HepG2 (cell line): ENCODE measurements around the gene CDKL2. TPM values are rescaled to one million over a fixed set of nuclear protein-coding genes. Genes with fewer than 3 reads are reported as not detected.

Experiments used
- ATAC-seq: fragments of 200-7000 bp; cut with Tn5 transposase; 3 replicates; pipeline ENCODE4 v1.9.1; 2020; ENCODE audit warnings: mild to moderate bottlenecking, moderate library complexity
- BruUV-seq: library from RNA; stranded (reverse); fragments of 400-500 nt; replicated peaks from 2 replicates; lab custom pipeline; 2021; lab: Mats Ljungman, UMichigan
- CTCF ChIA-PET: fragments of 300-600 bp; formaldehyde crosslinking; extraction: SDS; loops from one replicate; lab custom pipeline; 2021; ENCODE audit warnings: low total read pairs, inconsistent platforms, low intra/inter-chr PET ratio; lab: Yijun Ruan, JAX
- POLR2A ChIA-PET: fragments of 350-600 bp; sonication (Branson Sonifier 250); formaldehyde crosslinking; loops from one replicate; lab custom pipeline; 2020; ENCODE audit warnings: antibody characterized with exemption, inconsistent platforms; lab: Yijun Ruan, JAX
- DNase-seq: peaks from one replicate; pipeline ENCODE4 v3.0.0-alpha.2; 2015; ENCODE audit warnings: low spot score
- FAIRE-seq: peaks from 3 replicates; lab custom pipeline; 2011; peaks lifted over from hg19 to GRCh38; lab: Jason Lieb, UNC
- H2AFZ ChIP-seq: one replicate; pipeline ENCODE4 v1.6.1; 2011; ENCODE audit warnings: low read length, inconsistent platforms
- H3K27ac ChIP-seq: fragments of 300-600 bp; 3 replicates; pipeline ENCODE4 v1.8.0; 2011; ENCODE audit warnings: mixed run types, mild to moderate bottlenecking, mixed read lengths, low read length, inconsistent platforms; ENCODE audit not compliant: insufficient read depth; ENCODE audit errors: extremely low read length
- H3K27me3 ChIP-seq, 2 experiments: fragments of 200-600 bp in 1 of 2; 2 replicates in 1 of 2; 3 replicates in 1 of 2; pipeline versions ENCODE4 v1.6.0 to v1.8.0; 2011; ENCODE audit warnings: low read length in 2 of 2, mild to moderate bottlenecking in 2 of 2, moderate library complexity in 2 of 2, inconsistent platforms in 1 of 2; ENCODE audit not compliant: insufficient read depth in 2 of 2, control insufficient read depth in 1 of 2
- H3K36me3 ChIP-seq, 2 experiments: fragments of 200-600 bp in 1 of 2; replicated peaks in 1 of 2; 2 replicates in 1 of 2; 3 replicates in 1 of 2; pipeline versions ENCODE4 v1.5.1 to v1.8.0; 2011; ENCODE audit warnings: low read length in 2 of 2, inconsistent platforms in 1 of 2; ENCODE audit not compliant: insufficient read depth in 2 of 2, control insufficient read depth in 1 of 2
- H3K4me1 ChIP-seq: 2 replicates; pipeline ENCODE4 v1.5.1; 2012; ENCODE audit warnings: low read length, inconsistent platforms; ENCODE audit not compliant: insufficient read depth
- H3K4me2 ChIP-seq: 2 replicates; pipeline ENCODE4 v1.6.0; 2011; ENCODE audit warnings: low read depth, low read length, inconsistent platforms
- H3K4me3 ChIP-seq, 3 experiments: fragments of 200-600 bp in 1 of 3; sonication (generic), shearing (Covaris generic) in 1 of 3; replicated peaks in 1 of 3; 2 replicates each; pipeline ENCODE4 v1.5.1; 2011 to 2016; ENCODE audit warnings: low read length in 3 of 3, inconsistent platforms in 2 of 3, low read depth in 2 of 3, mild to moderate bottlenecking in 2 of 3, control low read depth in 1 of 3, mixed read lengths in 1 of 3; ENCODE audit not compliant: insufficient read depth in 1 of 3
- H3K79me2 ChIP-seq: one replicate; pipeline ENCODE4 v1.6.1; 2011; ENCODE audit warnings: low read length, inconsistent platforms; ENCODE audit not compliant: insufficient read depth
- H3K9ac ChIP-seq: 2 replicates; pipeline ENCODE4 v1.6.0; 2011; ENCODE audit warnings: mild to moderate bottlenecking, low read depth, low read length, inconsistent platforms; ENCODE audit not compliant: insufficient read depth
- H3K9me3 ChIP-seq: 2 replicates; pipeline ENCODE4 v1.5.1; 2012; ENCODE audit warnings: mild to moderate bottlenecking, low read length
- H4K20me1 ChIP-seq: 2 replicates; pipeline ENCODE4 v1.6.0; 2011; ENCODE audit warnings: inconsistent platforms, mild to moderate bottlenecking, low read length, moderate library complexity; ENCODE audit not compliant: insufficient read depth
- FOXA1 ChIP-seq, 2 experiments: fragments of 450-650 bp in 1 of 2; sonication (generic) in 1 of 2; formaldehyde crosslinking in 1 of 2; IDR thresholded peaks; 2 replicates each; pipeline versions ENCODE4 v1.4.0 to v1.6.1; 2016 to 2020; ENCODE audit warnings: missing genetic modification reagents in 1 of 2
- JUN ChIP-seq: sonication (generic); formaldehyde crosslinking; IDR thresholded peaks from 2 replicates; pipeline ENCODE4 v1.4.0; 2020; ENCODE audit warnings: mild to moderate bottlenecking, missing genetic modification reagents
- KDM3A ChIP-seq: IDR thresholded peaks from 2 replicates; pipeline ENCODE4 v1.6.1; 2018; ENCODE audit warnings: low read depth, missing compliant biosample characterization
- KLF12 ChIP-seq: sonication (generic); formaldehyde crosslinking; IDR thresholded peaks from 2 replicates; pipeline ENCODE4 v1.4.0; 2020; ENCODE audit warnings: missing genetic modification reagents, borderline replicate concordance
- NFE2 ChIP-seq: sonication (generic); formaldehyde crosslinking; IDR thresholded peaks from 2 replicates; pipeline ENCODE4 v1.4.0; 2020; ENCODE audit warnings: missing genetic modification reagents
- POGK ChIP-seq: sonication (generic); formaldehyde crosslinking; conservative IDR thresholded peaks from 2 replicates; pipeline ENCODE4 v1.8.0; 2022; ENCODE audit warnings: mild to moderate bottlenecking, moderate library complexity, missing genetic modification reagents
- SMC3 ChIP-seq: IDR thresholded peaks from 2 replicates; pipeline ENCODE4 v1.6.1; 2011; ENCODE audit warnings: low read length, improper control_type of control experiment
- YY1 ChIP-seq: IDR thresholded peaks from 2 replicates; pipeline ENCODE4 v1.6.1; 2011; ENCODE audit warnings: low read length, low read depth, moderate library complexity, mild to moderate bottlenecking; ENCODE audit not compliant: insufficient read depth, insufficient replicate concordance
- ZBTB38 ChIP-seq: sonication (generic); formaldehyde crosslinking; IDR thresholded peaks from 2 replicates; pipeline ENCODE4 v1.5.1; 2020; ENCODE audit warnings: mild to moderate bottlenecking, missing genetic modification reagents
- ZNF235 ChIP-seq: sonication (generic); formaldehyde crosslinking; IDR thresholded peaks from 2 replicates; pipeline ENCODE4 v1.8.1; 2023; ENCODE audit warnings: mild to moderate bottlenecking, missing genetic modification reagents, borderline replicate concordance
- ZNF317 ChIP-seq: sonication (generic); formaldehyde crosslinking; IDR thresholded peaks from 2 replicates; pipeline ENCODE4 v1.5.0; 2020; ENCODE audit warnings: mild to moderate bottlenecking, missing genetic modification reagents
- ZNF510 ChIP-seq: sonication (generic); formaldehyde crosslinking; IDR thresholded peaks from 2 replicates; pipeline ENCODE4 v1.4.0; 2020; ENCODE audit warnings: low read depth, mild to moderate bottlenecking, missing genetic modification reagents
- ZNF670 ChIP-seq: sonication (generic); formaldehyde crosslinking; IDR thresholded peaks from 2 replicates; pipeline ENCODE4 v1.8.0; 2022; ENCODE audit warnings: mild to moderate bottlenecking, missing genetic modification reagents, borderline replicate concordance
- ZNF713 ChIP-seq: sonication (generic); formaldehyde crosslinking; IDR thresholded peaks from 2 replicates; pipeline ENCODE4 v1.4.0; 2020; ENCODE audit warnings: mild to moderate bottlenecking, missing genetic modification reagents
- WGBS: methylation state at CpG from one replicate; pipeline ENCODE4 v1.1.6; 2017; ENCODE audit warnings: low lambda C conversion rate; 5-methylcytosine and 5-hydroxymethylcytosine counted together
- in situ Hi-C: cut with HindIII; loops from 2 replicates; pipeline ENCODE4 v1.10.0; 2017; ENCODE audit warnings: low pct_unique_long_range_greater_than_20kb; ENCODE audit not compliant: extremely low pct_ligation_motif_present
- intact Hi-C: fragments of 100-400 bp; cut with micrococcal nuclease; formaldehyde crosslinking; loops from one replicate; pipeline ENCODE4 v1.10.0; 2022; ENCODE audit not compliant: unreplicated experiment
- polyA plus RNA-seq, 8 experiments: library from polyadenylated mRNA; depleted of rRNA in 3 of 8; stranded (reverse) in 7 of 8; unstranded in 1 of 8; fragments of >200 nt; fragmentation: Illumina TruSeq in 4 of 8; extraction: Trizol in 4 of 8; gene quantifications; 2 replicates each; pipeline versions ENCODE4 v1.2.1 to v1.2.3, GENCODE V29; 2011 to 2016; ENCODE audit warnings: low read depth in 4 of 8, missing spikeins in 1 of 8, mixed read lengths in 1 of 8; ENCODE audit not compliant: insufficient read depth in 1 of 8
- total RNA-seq, 5 experiments: library from RNA; depleted of rRNA; stranded (reverse); fragments of >200 nt; fragmentation: Illumina TruSeq; extraction: Trizol; gene quantifications; 2 replicates each; pipeline ENCODE4 v1.2.3, GENCODE V29; 2016; ENCODE audit warnings: low read depth in 1 of 5
- TF ChIP-seq, protein P1 (sequence below): sonication (generic); formaldehyde crosslinking; IDR thresholded peaks from 2 replicates; pipeline ENCODE4 v1.5.0; 2020; ENCODE audit warnings: missing genetic modification reagents

Gene CDKL2
- total and polyA plus RNA-seq, 2 of the 13 experiments (the other 11 are each of a cell fraction or from before 2014, with no cell fraction given), result not detected

DNA sequence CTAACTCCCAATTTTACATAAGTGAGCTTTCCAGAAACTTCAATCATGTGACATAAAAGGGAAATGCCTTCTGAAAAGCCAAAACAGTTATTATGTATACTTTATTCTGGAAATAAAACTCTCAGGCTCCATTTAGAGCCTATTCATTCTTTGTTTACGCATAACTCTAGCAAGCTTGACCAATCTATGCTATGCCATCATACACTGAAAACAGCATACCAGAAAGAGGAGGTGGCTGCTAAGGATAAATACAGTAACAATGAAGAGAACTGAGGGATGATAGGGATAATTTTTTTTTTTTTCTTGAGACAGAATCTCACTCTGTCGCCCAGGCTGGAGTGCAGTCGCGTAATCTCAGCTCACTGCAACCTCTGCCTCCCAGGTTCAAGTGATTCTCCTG lies 24.4 kb downstream of the CDKL2 start (continued):
- no peak for TF ChIP-seq ZNF235 (CRISPR knock-in tag)
- TF ChIP-seq KLF12 (CRISPR knock-in tag), result no peak
- TF ChIP-seq, protein P1, sequence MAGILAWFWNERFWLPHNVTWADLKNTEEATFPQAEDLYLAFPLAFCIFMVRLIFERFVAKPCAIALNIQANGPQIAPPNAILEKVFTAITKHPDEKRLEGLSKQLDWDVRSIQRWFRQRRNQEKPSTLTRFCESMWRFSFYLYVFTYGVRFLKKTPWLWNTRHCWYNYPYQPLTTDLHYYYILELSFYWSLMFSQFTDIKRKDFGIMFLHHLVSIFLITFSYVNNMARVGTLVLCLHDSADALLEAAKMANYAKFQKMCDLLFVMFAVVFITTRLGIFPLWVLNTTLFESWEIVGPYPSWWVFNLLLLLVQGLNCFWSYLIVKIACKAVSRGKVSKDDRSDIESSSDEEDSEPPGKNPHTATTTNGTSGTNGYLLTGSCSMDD, result no peak
- no peak for TF ChIP-seq POGK (CRISPR knock-in tag)
- TF ChIP-seq ZNF510 (CRISPR knock-in tag), result no peak

DNA sequence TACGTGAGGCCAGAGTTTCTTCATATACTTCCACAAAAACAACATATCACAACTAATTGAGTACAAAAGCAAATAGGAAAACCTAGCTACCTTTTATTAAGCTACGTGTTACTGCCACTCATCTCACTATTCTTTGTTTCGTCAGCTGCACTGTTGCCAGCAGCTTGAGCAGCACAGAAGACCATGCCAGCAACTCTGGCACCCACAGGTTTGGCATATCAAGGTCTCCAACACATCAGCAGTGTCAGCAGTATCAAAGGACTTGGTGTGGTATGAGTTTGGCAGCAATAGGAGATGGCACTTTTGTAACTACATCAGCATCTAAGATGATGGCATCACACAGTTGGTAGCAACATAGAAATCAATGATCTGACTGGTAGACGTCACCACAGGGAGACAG lies 30.7 kb downstream of the CDKL2 start:
- intact Hi-C loops (no loop called here), in situ Hi-C loops (no loop called here)
- FAIRE-seq (no peak), ATAC-seq (no peak), DNase-seq (no peak)
- no peak overlapping the region for H3K27ac ChIP-seq
- no TSS peak for BruUV-seq
- H3K27me3 ChIP-seq, result no peaks in the 10 kb centered on the region
- H2AFZ ChIP-seq, result no peak overlapping the region
- CTCF ChIA-PET, result no interaction called here
- H3K4me1 ChIP-seq, result no peaks in the 10 kb centered on the region
- H4K20me1 ChIP-seq, result no peaks in the 10 kb centered on the region
- no peaks in the 10 kb centered on the region for H3K9me3 ChIP-seq
- H3K4me2 ChIP-seq, result no peak overlapping the region
- 37% methylated on average over 4 of the region's 4 CpGs for WGBS
- H3K79me2 ChIP-seq, result no peaks in the 10 kb centered on the region
- TF ChIP-seq YY1 (no peak), FOXA1 (IDR thresholded peaks at IDR 0.05) (no peak), FOXA1 (CRISPR knock-in tag; IDR thresholded peaks at IDR 0.05) (no peak), ZNF713 (CRISPR knock-in tag) (no peak), ZNF317 (CRISPR knock-in tag) (no peak), NFE2 (CRISPR knock-in tag) (no peak), ZBTB38 (no peak), JUN (CRISPR knock-in tag) (no peak), KDM3A (CRISPR knock-in tag) (no peak), ZNF670 (CRISPR knock-in tag) (no peak), SMC3 (no peak)
- no peak overlapping the region for H3K4me3 ChIP-seq
- no peak overlapping the region for H3K9ac ChIP-seq
- H3K36me3 ChIP-seq, result no peaks in the 10 kb centered on the region
- POLR2A ChIA-PET, result no interaction called here
